ENCODE measurements around the gene STK24.

DNA sequence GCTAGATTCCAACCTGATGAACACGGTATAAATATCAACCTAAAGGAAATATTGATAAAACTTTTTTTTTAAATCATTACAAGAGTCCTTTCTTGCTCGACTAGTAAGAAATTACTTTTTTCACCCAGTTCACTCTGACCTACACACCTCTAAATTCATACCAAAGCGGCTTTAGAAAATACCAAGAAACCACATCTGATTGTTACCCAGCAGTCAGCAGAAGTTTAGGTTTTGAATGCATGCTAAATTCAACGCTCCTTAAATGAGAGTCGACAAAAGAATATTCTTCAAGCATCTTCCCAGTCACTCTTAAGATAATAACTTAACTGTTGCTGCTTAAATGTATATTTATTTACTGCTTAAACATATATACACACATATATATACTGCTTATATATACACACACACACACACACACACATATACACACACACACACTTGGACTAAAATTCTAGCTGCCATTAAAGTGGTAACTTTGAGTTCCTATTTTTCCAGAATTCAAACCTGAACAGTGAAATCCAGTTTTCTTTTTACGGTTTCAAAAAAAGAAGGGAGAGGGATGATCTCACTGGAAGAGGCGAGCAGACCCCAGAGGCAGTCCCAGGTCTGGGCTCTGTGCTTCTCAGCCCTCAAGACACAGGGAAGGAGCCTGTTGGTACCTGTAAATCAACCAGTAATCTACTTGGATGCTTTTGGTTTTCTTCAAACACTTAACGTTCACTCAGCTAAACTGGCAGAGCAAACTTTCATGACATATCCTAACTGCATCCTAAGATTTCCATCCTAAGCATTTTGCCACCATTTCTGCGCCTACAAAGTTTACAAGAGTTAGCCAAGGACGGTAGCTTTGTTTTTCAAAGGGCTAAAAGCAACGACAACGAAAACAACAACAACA is 1.7 kb downstream of the STK24 start:
- TF ChIP-seq, protein P1, sequence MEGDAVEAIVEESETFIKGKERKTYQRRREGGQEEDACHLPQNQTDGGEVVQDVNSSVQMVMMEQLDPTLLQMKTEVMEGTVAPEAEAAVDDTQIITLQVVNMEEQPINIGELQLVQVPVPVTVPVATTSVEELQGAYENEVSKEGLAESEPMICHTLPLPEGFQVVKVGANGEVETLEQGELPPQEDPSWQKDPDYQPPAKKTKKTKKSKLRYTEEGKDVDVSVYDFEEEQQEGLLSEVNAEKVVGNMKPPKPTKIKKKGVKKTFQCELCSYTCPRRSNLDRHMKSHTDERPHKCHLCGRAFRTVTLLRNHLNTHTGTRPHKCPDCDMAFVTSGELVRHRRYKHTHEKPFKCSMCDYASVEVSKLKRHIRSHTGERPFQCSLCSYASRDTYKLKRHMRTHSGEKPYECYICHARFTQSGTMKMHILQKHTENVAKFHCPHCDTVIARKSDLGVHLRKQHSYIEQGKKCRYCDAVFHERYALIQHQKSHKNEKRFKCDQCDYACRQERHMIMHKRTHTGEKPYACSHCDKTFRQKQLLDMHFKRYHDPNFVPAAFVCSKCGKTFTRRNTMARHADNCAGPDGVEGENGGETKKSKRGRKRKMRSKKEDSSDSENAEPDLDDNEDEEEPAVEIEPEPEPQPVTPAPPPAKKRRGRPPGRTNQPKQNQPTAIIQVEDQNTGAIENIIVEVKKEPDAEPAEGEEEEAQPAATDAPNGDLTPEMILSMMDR (conservative IDR thresholded peaks at IDR 0.05; ENCODE audit: low read depth, low read length) = no peak
- TF ChIP-seq ELK1 (IDR thresholded peaks at IDR 0.05; ENCODE audit: borderline replicate concordance, low read depth, low read length) (no peak), MAFK (IDR thresholded peaks at IDR 0.05; ENCODE audit: low read depth, low read length) (no peak), POLR2A (IDR thresholded peaks at IDR 0.05; ENCODE audit: low read depth, low read length) (no peak), RCOR1 (IDR thresholded peaks at IDR 0.05; ENCODE audit: insufficient replicate concordance, low read length) (no peak), RAD21 (IDR thresholded peaks at IDR 0.05; ENCODE audit: low read length) (peak; percentile 23; the same call in 1 of the 2 replicates), CHD1 (IDR thresholded peaks at IDR 0.05; ENCODE audit: low read depth, low read length) (no peak), BHLHE40 (IDR thresholded peaks at IDR 0.05; ENCODE audit: low read depth, low read length) (no peak), FOS (IDR thresholded peaks at IDR 0.05; ENCODE audit: low read depth, low read length) (no peak), CEBPB (IDR thresholded peaks at IDR 0.05; ENCODE audit: low read depth, low read length) (no peak), RFX5 (IDR thresholded peaks at IDR 0.05; ENCODE audit: low read depth, low read length) (no peak), MXI1 (IDR thresholded peaks at IDR 0.05; ENCODE audit: borderline replicate concordance, low read depth, low read length) (no peak), MAZ (IDR thresholded peaks at IDR 0.05; ENCODE audit: borderline replicate concordance, low read depth, low read length) (no peak)
